A673 (cell line): ENCODE data around the gene CTRB2. TPM values are rescaled to one million over a fixed set of nuclear protein-coding genes. Genes with fewer than 3 reads are reported as not detected.
"Not testable (repeated sequence)": the region's sequence is repeated elsewhere in the genome, so short reads cannot be mapped to it uniquely, and the experiment has no call there.

Source experiments
- BruUV-seq: library from RNA; stranded (reverse); fragments of 400-500 nt; replicated peaks from 2 replicates; lab custom pipeline; 2021; lab: Mats Ljungman, UMichigan
- CTCF ChIA-PET: fragments of 300-600 bp; sonication (Branson Sonifier 250); formaldehyde crosslinking; loops from one replicate; lab custom pipeline; 2022; ENCODE audit warnings: antibody characterized with exemption; lab: Charles Lee
- POLR2A ChIA-PET: fragments of 300-600 bp; sonication (Branson Sonifier 250); formaldehyde crosslinking; loops from one replicate; lab custom pipeline; 2022; ENCODE audit warnings: antibody characterized with exemption; ENCODE audit not compliant: low non-redundant PET; lab: Charles Lee
- DNase-seq: peaks from one replicate; pipeline ENCODE4 v3.0.0-alpha.2; 2015; ENCODE audit warnings: low spot score
- H3K27ac ChIP-seq: fragments of 200-600 bp; sonication (generic); 2 replicates; pipeline ENCODE4 v1.5.1; 2016; ENCODE audit warnings: mixed run types, low read depth, mild to moderate bottlenecking, mixed read lengths, antibody characterized with exemption, low read length; ENCODE audit not compliant: poor library complexity, severe bottlenecking
- H3K27me3 ChIP-seq: fragments of 200-600 bp; sonication (generic); replicated peaks from 2 replicates; pipeline ENCODE4 v1.6.1; 2017; ENCODE audit warnings: mixed run types, low read depth, mild to moderate bottlenecking, mixed read lengths, antibody characterized with exemption, low read length; ENCODE audit not compliant: insufficient read depth, poor library complexity
- H3K36me3 ChIP-seq: fragments of 200-600 bp; sonication (generic); 2 replicates; pipeline ENCODE4 v1.6.1; 2016; ENCODE audit warnings: mixed run types, mild to moderate bottlenecking, mixed read lengths, antibody characterized with exemption, low read length; ENCODE audit not compliant: insufficient read depth, poor library complexity, severe bottlenecking
- H3K4me1 ChIP-seq: fragments of 200-600 bp; sonication (generic); 2 replicates; pipeline ENCODE4 v1.6.1; 2017; ENCODE audit warnings: mixed run types, mild to moderate bottlenecking, mixed read lengths, antibody characterized with exemption, low read length; ENCODE audit not compliant: insufficient read depth, poor library complexity, severe bottlenecking
- H3K4me3 ChIP-seq: fragments of 200-600 bp; sonication (generic); 2 replicates; pipeline ENCODE4 v1.5.1; 2016; ENCODE audit warnings: low read depth, mixed run types, mild to moderate bottlenecking, mixed read lengths, low read length; ENCODE audit not compliant: poor library complexity, severe bottlenecking
- H3K9me3 ChIP-seq: fragments of 200-600 bp; sonication (generic); 2 replicates; pipeline ENCODE4 v1.6.1; 2016; ENCODE audit warnings: mixed run types, low read depth, mild to moderate bottlenecking, mixed read lengths, antibody characterized with exemption, low read length; ENCODE audit not compliant: poor library complexity, severe bottlenecking
- EZH2 ChIP-seq: fragments of 200-600 bp; sonication (generic); IDR thresholded peaks from 2 replicates; pipeline ENCODE4 v1.6.1; 2017; ENCODE audit warnings: borderline replicate concordance, low read depth, mild to moderate bottlenecking, mixed read lengths, antibody characterized with exemption, low read length; ENCODE audit not compliant: poor library complexity, severe bottlenecking
- intact Hi-C: fragments of 100-400 bp; cut with micrococcal nuclease; formaldehyde crosslinking; loops from one replicate; pipeline ENCODE4 v1.10.0; 2022; ENCODE audit not compliant: unreplicated experiment
- total RNA-seq: library from RNA; stranded (reverse); gene quantifications from 2 replicates; pipeline ENCODE4 v1.2.3, GENCODE V29; 2021
- TF ChIP-seq, protein P1 (sequence below): fragments of 300-800, 200-600 bp; sonication (generic); conservative IDR thresholded peaks from 2 replicates; pipeline ENCODE4 v1.5.1; 2017; ENCODE audit warnings: low read depth, mild to moderate bottlenecking, antibody characterized with exemption, low read length, moderate library complexity, mixed read lengths

Gene CTRB2
- total RNA-seq, 1 experiment from 2014 or later = not detected

GRCh38 chr16:75208242-75208825 is 1.4 kb upstream of the CTRB2 start:
- DNase-seq = no peak
- no peaks in the 10 kb centered on the region for H3K9me3 ChIP-seq
- ChIA-PET POLR2A (no interaction called here), CTCF (no interaction called here)
- no peaks in the 10 kb centered on the region for H3K36me3 ChIP-seq
- H3K4me1 ChIP-seq = no peaks in the 10 kb centered on the region
- H3K27me3 ChIP-seq = no peaks in the 10 kb centered on the region
- no peak overlapping the region for H3K27ac ChIP-seq
- no TSS peak for BruUV-seq
- intact Hi-C loops = no loop called here
- no peak for TF ChIP-seq EZH2
- TF ChIP-seq, protein P1, sequence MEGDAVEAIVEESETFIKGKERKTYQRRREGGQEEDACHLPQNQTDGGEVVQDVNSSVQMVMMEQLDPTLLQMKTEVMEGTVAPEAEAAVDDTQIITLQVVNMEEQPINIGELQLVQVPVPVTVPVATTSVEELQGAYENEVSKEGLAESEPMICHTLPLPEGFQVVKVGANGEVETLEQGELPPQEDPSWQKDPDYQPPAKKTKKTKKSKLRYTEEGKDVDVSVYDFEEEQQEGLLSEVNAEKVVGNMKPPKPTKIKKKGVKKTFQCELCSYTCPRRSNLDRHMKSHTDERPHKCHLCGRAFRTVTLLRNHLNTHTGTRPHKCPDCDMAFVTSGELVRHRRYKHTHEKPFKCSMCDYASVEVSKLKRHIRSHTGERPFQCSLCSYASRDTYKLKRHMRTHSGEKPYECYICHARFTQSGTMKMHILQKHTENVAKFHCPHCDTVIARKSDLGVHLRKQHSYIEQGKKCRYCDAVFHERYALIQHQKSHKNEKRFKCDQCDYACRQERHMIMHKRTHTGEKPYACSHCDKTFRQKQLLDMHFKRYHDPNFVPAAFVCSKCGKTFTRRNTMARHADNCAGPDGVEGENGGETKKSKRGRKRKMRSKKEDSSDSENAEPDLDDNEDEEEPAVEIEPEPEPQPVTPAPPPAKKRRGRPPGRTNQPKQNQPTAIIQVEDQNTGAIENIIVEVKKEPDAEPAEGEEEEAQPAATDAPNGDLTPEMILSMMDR = no peak
- no peak overlapping the region for H3K4me3 ChIP-seq

- Histone ChIP-seq H3K27ac (no peak overlapping the region), H3K36me3 (no peaks in the 10 kb centered on the region), H3K4me3 (no peak overlapping the region), H3K27me3 (no peaks in the 10 kb centered on the region), H3K9me3 (no peaks in the 10 kb centered on the region), H3K4me1 (no peaks in the 10 kb centered on the region)
- ChIA-PET CTCF (no interaction called here), POLR2A (no interaction called here)
- no TSS peak for BruUV-seq
- DNase-seq = no peak
- TF ChIP-seq, protein P1 = no peak
- TF ChIP-seq EZH2 = no peak
- intact Hi-C loops = loop anchor here (2.0 kb wide), 1 partner anchor 17 kb away; no protein-coding TSS in a partner anchor
These were observed 870 bp upstream of the CTRB2 start for GRCh38 chr16:75207831-75208230.

DNA sequence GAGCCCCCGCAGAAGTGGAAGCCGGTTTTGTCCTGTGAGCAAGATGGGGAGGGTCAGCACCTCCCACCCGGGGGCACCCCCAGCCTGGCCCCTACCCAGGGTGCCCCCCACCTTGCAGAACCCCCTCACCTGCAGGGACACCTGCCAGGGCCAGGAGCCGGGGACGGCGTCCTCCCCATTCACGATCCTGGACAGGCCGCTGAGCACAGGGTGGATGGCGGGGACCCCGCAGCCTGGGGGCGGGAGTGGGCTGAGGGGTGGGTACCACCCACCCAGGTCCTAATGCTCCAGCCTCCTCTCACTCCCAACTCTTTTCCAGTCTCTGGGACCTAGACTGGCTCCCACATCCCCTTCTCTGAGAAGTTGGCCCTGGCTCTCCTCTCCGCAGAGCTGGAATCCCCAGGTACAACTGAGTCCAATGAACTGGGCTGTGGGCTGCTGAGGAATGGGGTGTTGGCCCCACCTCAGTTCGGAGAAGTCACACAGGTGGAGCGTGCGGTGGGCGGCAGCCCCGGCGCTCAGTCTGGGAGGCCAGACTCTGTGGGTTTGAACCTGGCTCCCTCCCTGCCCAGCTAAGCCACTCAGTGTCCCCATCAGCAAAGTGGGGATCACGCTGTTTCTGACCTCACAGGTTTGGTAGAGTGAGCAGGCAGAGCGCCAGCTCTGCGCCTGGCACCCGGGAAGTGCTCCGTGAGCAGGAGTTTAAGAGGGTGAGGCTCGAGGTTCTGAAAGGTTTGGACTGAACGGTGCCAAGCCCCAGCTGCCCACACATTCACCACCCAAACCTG is 806 bp downstream of the CTRB2 start:
- H3K4me1 ChIP-seq, DNase-seq, H3K27ac ChIP-seq, H3K36me3 ChIP-seq, POLR2A ChIA-PET, H3K9me3 ChIP-seq, CTCF ChIA-PET, H3K27me3 ChIP-seq, H3K4me3 ChIP-seq, BruUV-seq: not testable (repeated sequence)
- intact Hi-C loops = loop anchor here (2.0 kb wide), 1 partner anchor 19 kb away; no protein-coding TSS in a partner anchor

DNA sequence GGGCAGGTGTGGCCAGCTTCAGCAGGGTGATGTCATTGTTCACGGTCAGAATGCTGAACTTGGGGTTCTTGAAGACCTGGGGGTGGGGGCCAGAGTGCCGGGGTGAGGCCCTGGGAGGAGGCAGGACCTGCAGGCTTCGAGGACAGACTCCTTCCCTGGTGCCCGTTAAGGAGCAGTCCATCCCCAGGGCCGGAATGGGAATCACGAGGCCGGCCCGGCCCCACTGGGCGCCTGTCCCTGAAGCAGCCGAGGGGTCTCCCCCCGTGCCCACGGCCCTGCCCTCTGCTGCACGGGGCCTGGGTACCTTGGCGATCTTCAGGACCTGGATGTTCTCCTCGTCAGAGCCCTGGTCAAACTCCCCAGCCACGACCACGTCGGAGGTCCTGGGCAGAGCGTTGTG is 1.5 kb downstream of the CTRB2 start:
- H3K36me3 ChIP-seq, H3K27ac ChIP-seq, H3K4me3 ChIP-seq, intact Hi-C loops, POLR2A ChIA-PET, H3K4me1 ChIP-seq, H3K9me3 ChIP-seq, BruUV-seq, CTCF ChIA-PET, H3K27me3 ChIP-seq, DNase-seq: not testable (repeated sequence)

DNA sequence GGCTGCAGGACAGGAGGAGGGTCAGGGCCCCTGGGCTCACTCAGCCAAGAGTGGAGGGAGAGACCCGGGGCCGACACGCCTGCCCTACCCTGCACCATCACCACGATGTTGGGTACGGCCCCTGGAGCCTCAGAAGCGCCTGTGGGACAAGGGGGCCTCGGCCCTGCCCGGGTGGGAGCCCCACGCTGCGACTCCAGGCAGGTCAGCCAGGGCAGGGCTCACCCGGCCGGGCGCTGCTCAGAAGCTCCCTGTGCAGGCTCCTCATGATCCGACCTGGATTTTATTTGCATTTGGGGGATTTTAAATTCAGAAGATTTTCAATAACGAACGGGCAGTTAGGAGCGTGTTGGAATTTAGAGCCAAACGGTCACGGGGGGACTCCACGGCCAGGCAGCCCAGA is 2.1 kb downstream of the CTRB2 start:
- BruUV-seq, H3K27ac ChIP-seq, H3K4me3 ChIP-seq, H3K27me3 ChIP-seq, CTCF ChIA-PET, H3K9me3 ChIP-seq, intact Hi-C loops, H3K4me1 ChIP-seq, POLR2A ChIA-PET, DNase-seq, H3K36me3 ChIP-seq: not testable (repeated sequence)
